T-helper 22 cell (primary cell): ENCODE results near the gene GALNT17.

Experiments used
- DNase-seq: peaks from one replicate; pipeline ENCODE4 v3.0.0-alpha.2; 2020; ENCODE audit warnings: low read depth

Gene GALNT17

DNA sequence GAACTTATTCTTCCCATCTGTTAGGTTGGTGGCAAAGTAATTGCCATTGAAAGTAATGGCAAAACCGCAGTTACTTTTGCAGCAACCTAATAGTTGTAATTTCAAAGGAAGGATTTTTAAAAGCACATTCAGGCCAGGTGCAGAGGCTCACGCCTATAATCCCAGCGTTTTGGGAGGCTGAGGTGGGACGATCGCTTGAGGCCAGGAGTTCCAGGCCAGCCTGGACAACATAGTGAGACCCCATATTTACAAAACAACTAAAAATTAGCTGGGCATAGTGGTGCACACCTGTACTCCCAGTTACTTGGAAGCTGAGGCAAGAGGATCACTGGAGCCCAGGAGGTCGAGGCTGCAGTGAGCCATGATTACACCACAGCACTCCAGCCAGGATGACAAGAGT lies 374.9 kb downstream of the GALNT17 start:
- DNase-seq, result no peak

DNA sequence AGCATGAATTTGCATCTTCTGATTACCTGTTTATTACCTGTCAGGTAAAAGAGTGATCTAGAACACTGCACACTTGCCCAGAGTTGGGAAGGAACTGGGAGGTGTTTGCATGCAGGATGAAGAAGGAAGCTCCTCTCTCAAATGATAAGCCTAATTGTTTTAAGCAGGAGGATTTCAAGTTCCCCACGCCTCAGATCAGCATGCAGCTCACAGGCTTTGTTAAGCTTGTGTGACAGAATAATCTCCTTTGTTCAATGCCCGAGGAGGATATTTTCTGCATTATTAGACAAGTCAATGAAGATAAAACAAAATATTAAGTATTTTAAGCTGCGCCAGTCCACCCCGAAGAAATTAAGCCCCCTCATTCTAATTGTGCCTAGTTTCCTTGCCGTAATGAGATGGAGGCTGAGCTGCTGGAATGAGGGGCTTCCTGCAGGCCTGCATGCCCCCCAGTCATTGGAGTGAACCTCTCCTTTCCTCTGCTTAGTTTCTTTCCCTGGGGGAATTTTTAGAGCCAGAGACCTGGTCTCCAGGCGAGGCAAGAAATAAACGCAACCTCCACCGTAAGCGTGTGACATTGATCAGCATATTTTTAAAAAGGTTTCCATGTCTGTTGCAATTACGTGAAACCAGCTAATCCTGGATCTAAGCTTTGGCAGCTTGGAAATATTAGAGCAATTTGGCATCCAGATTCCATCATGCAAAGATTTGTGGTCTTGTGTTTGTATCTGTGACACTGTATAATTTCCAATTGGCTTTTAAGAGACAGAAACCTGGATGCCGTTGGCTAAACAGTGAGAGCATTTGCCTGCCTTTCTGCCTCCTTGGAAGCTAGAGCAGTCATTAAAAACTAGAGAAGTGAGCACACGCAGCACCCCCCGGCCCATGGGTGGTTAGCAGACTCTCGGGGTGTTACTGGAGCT lies 376.0 kb downstream of the GALNT17 start:
- no peak for DNase-seq

- DNase-seq, result no peak
Measured at GRCh38 chr7:71509381-71509780, 377.4 kb downstream of the GALNT17 start.

- DNase-seq, result no peak
Measured at GRCh38 chr7:71511361-71511807, 379.4 kb downstream of the GALNT17 start.

GRCh38 chr7:71517940-71518699 lies 386.2 kb downstream of the GALNT17 start:
- DNase-seq, result no peak

- no peak for DNase-seq
Measured at GRCh38 chr7:71518880-71519279, 386.9 kb downstream of the GALNT17 start.

DNA sequence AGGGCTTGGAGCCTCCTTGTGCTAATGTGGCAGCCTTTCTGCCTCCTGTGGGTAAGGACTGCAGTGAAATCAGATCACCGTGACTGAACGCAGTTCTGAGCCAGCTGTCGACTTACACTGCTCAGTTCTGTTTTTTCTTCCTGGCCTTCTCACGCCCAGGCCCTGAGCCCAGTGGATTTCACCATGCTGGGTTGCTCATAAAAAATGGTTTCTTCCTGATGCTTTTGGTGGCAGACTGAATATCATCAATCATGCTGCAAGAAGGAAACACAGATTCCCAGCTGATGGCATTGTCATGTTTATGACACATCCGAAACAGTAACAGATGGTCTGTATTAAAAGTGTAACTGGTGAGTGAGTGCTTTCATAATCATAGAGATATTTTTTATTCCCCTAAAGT lies 389.6 kb downstream of the GALNT17 start:
- DNase-seq, result no peak

GRCh38 chr7:71526106-71526505 lies 394.2 kb downstream of the GALNT17 start:
- no peak for DNase-seq

- no peak for DNase-seq
Measured at GRCh38 chr7:71527213-71527612, 395.3 kb downstream of the GALNT17 start.

- no peak for DNase-seq
Measured at GRCh38 chr7:71535616-71536015, 403.7 kb downstream of the GALNT17 start.

DNA sequence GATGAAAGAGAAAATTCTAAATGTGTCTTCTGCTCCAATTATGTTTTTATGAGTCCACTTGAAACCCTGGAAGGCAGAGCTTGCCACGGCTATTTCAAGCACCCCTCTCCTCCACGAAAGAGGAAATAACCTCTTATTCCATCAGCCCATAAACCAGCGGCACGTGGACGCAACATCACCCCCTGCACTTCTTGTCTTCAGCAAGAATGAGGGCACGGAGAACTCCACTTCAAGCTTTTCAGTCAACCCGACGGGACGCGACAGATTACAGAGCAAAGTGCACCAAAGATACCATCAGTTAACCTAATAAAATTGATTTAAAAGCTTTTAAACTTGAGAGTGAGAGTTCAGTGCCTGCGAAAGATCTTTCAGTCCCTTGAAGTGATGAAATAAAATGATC lies 406.3 kb downstream of the GALNT17 start:
- DNase-seq, result no peak

DNA sequence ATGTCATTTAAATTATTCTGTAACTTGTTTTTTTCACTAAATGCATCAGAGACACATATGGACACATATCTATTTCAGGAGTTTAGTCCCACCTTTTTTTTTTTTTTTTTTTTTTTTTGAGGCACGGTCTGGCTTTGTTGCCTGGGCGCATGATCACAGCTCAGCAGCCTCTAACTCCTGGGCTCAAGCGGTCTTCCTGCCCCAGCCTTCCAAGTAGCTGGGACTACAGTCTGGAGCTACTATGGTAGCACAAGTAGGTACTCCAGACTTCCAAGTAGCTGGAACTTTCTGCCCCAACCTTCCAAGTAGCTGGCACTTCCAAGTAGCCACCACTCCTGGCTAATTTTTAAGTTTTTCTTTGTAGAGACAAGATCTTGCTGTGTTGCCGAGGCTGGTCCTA lies 407.7 kb downstream of the GALNT17 start:
- no peak for DNase-seq

DNA sequence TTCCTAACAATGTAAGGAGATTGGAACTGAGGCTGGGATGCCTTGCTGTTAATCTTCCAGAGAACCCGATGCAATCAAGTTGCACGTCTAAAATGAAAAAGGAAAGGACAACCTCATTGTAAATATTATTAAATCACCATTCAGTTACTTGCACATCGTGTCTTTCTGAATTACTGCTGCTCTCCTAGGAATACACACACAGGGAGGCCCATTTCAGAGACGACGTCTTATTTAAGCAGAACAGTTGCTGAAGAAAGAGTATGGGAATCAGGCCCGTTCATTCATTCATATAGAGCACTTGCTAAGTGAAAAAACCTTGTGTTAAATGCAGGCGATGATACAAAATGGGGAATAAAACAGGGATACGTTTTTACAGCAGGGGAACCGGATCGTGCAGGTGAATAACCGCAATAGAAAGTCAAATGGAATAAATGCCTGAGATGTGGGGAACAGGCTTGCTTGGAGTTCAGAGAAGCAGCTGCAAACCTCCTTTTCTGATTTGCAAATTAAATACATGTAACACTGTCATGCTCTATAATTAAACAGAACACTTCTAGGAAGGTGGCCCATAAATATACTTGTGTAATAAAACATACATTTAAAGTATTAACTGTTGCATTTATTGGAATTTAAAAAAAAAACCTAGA lies 409.9 kb downstream of the GALNT17 start:
- DNase-seq, result no peak

GRCh38 chr7:71543396-71543795 lies 411.5 kb downstream of the GALNT17 start:
- no peak for DNase-seq

DNA sequence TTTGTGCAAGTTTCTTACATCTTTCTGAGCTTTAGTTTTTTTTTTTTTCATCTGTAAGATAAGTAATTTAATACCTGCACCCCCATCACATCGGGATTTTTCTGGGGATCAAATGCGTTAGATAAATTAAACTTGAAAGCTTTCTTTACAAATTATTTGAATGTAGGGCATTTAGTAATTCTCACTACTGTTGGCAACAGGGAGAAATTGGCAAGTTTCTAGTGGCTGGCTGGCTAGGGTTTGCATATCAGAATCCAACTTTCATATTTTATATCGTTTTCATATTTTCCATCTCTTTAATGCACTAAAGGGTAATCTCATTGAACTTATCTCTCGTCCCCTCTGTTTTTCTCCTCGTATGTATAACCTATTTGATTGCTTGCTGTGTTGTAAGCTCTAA lies 412.9 kb downstream of the GALNT17 start:
- no peak for DNase-seq

DNA sequence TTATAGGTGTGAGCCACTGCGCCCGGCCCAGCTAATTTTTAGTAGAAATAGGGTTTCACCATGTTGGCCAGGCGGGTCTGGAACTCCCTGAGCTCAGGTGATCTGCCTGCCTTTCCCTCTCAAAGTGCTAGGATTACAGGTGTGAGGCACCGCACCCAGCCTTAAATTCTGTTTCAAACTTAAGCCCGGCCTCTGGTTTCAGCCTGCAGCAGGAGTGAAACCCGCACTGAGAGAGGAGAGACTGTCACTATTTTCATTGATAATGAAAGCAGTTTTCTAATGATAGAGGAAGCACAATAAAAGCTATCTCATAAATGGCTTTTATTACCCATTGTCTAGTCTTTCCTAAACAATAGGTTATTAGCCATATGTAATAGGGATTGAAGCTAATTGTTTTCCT lies 415.5 kb downstream of the GALNT17 start:
- DNase-seq, result no peak

DNA sequence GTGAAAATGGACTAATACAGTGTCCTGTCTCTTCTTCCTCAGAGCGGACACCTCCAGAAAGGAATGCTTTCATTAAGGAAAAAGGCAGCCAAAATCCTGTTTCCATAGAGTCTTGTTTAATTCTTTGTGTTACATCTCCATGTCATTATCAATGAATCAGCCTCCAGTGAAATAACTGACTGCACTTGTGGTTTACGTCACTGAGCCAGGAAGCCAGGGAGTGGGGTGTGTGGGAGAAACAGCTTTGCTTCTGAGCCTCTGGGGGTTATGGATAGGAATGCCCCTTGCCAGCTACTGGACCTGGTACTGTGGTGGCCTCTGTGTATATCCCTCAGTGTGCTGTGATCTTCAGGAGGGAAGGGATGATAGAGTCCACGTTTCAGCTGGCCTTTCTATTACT lies 416.8 kb downstream of the GALNT17 start:
- no peak for DNase-seq

DNA sequence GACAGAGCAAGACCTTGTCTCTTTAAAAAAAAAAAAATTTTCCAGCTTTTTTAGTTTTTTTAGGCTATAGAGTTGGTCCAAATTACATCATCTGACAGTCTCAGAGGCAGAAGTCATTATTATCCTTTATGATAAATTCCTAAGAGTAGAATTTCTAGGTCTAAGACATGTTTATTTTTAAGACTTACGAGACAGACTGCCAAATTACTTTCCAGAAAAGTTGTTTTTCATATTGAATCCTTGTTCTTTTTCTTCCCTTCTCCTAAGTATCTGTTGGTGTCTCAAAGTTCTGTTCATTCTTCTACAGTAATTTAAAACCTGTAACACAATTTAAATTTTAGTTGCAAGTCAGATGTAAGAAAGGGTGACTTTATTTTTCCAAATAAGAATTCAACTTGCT lies 421.4 kb downstream of the GALNT17 start:
- no peak for DNase-seq

GRCh38 chr7:71555758-71556157 lies 423.8 kb downstream of the GALNT17 start:
- no peak for DNase-seq

DNA sequence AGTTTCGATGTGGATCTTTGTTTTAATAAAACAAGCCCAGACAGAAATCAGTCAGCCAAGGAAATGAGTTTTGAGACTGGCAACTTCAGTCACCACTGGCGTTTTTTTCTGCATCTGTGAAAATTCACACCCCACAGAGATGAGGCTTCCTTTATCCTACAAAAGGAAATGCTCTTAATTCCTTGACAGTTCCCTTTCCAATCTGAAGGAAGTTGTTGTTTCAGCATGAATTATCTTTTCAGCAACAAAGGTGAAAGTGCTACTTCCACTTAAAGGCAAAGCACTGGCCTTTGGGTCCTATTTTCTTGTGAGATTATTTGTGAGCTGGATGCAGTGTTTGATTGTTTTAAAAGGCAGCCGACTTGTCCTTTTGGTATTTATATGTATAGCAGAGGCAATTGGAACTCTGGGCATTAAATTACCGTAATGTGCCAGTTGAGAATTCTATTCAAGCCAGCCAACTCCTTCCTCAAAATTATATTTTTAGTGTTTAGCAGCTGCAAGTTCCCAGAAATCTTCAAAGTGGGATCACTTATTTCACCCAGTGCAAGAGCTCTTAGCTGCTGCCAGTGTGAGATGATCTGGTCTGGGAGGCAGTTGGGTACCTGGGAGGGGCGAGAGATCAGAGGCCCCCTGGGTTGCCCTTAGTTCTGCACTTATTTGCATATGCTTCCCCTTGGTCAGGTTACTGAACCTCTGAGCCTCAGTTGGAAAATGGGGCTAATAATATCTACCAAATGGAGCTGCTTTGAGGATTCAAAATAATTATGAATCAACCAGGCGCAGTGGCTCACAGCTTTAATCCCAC lies 427.1 kb downstream of the GALNT17 start:
- no peak for DNase-seq

- no peak for DNase-seq
Measured at GRCh38 chr7:71560354-71560995, 428.5 kb downstream of the GALNT17 start.
